ENCODE data around the gene MCF2L.
A peak's percentile ranks its signal among the peaks of the same experiment; 100 is the strongest.

The MCF2L gene

DNA sequence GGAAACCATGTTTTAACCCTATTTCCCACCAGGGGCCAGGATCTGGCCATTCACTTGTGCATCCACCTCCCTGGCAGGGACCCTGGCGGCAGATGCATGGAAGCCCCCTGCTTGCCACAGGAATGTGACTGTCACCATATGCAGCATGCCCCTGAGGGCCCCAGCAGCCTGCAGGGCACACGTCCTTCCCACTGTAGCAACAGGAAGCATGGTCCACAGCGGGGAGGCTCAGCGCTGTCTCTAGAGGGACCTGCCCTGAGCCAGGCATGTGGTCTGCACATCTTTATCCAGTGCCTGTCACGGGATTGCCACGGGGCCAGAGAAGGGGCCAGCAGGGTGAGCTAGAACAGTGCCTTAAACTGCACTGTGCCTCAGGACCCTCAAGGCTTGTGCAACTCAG is 34.9 kb upstream of the MCF2L start:
- Histone ChIP-seq H3K23ac (ENCODE audit: low read depth, low read length, poor library complexity) (peak overlapping the region; percentile 34), H3K9me3 (replicated peaks in 1 of 2; ENCODE audit: control insufficient read depth in 2 of 2, insufficient read depth in 1 of 2, low read depth in 1 of 2, low read length in 2 of 2) (peaks cover 2 to 4% of the 10 kb centered on the region in 2 donors), H3K27me3 (ENCODE audit: control insufficient read depth in 3 of 3, insufficient read depth in 3 of 3, low read depth in 1 of 3, low read length in 3 of 3) (no peaks in the 10 kb centered on the region), H3K27ac (replicated peaks; ENCODE audit: low read length) (no peak overlapping the region), H2BK12ac (ENCODE audit: low read length) (no peak overlapping the region), H2BK5ac (ENCODE audit: low read length) (no peak overlapping the region), H2BK15ac (ENCODE audit: low read length) (no peak overlapping the region), H3K14ac (ENCODE audit: low read length) (no peak overlapping the region), H3K4me3 (ENCODE audit: low read length in 2 of 2) (no peak overlapping the region), H2AFZ (ENCODE audit: low read length) (no peak overlapping the region), H3K36me3 (replicated peaks in 1 of 2; ENCODE audit: control insufficient read depth in 2 of 2, insufficient read depth in 2 of 2, low read length in 2 of 2) (no peaks in the 10 kb centered on the region), H4K8ac (ENCODE audit: low read depth, low read length) (no peak overlapping the region), H3K79me1 (ENCODE audit: low read depth, low read length) (peaks cover 3% of the 10 kb centered on the region), H3K18ac (ENCODE audit: low read length) (peak overlapping the region; percentile 13), H3K4me2 (ENCODE audit: insufficient read depth, low read length, poor library complexity, severe bottlenecking) (no peak overlapping the region), H3K4ac (ENCODE audit: low read length) (no peak overlapping the region), H3K4me1 (ENCODE audit: control insufficient read depth in 2 of 2, insufficient read depth in 1 of 2, low read depth in 1 of 2, low read length in 2 of 2) (peaks cover 6% of the 10 kb centered on the region in 2 donors), H3K9ac (ENCODE audit: low read depth, low read length, poor library complexity) (peak overlapping the region; percentile 50), H2BK120ac (ENCODE audit: low read depth, low read length) (no peak overlapping the region), H4K91ac (ENCODE audit: low read depth, low read length, poor library complexity) (no peak overlapping the region), H2AK5ac (ENCODE audit: low read depth, low read length) (no peak overlapping the region)
- WGBS, 2 donors (ENCODE audit: extremely low coverage in 2 of 2, insufficient read length in 2 of 2, insufficient replicate concordance in 1 of 2), result no CpG with 5 or more reads among the region's 6 CpGs
- DNase-seq (ENCODE audit: low spot score), result no peak

GRCh38 chr13:112938680-112939079 is 30.3 kb upstream of the MCF2L start:
- Histone ChIP-seq H3K27ac (replicated peaks; ENCODE audit: low read length) (no peak overlapping the region), H3K23ac (ENCODE audit: low read depth, low read length, poor library complexity) (no peak overlapping the region), H2AFZ (ENCODE audit: low read length) (no peak overlapping the region), H3K14ac (ENCODE audit: low read length) (no peak overlapping the region), H3K27me3 (ENCODE audit: control insufficient read depth in 3 of 3, insufficient read depth in 3 of 3, low read depth in 1 of 3, low read length in 3 of 3) (no peaks in the 10 kb centered on the region), H3K18ac (ENCODE audit: low read length) (peak overlapping the region; percentile 23), H2BK12ac (ENCODE audit: low read length) (no peak overlapping the region), H2AK5ac (ENCODE audit: low read depth, low read length) (no peak overlapping the region), H3K9ac (ENCODE audit: low read depth, low read length, poor library complexity) (peak overlapping the region; percentile 45), H3K4me1 (ENCODE audit: control insufficient read depth in 2 of 2, insufficient read depth in 1 of 2, low read depth in 1 of 2, low read length in 2 of 2) (peaks cover 3 to 6% of the 10 kb centered on the region in 2 donors), H3K4me3 (ENCODE audit: low read length in 2 of 2) (no peak overlapping the region), H3K9me3 (replicated peaks in 1 of 2; ENCODE audit: control insufficient read depth in 2 of 2, insufficient read depth in 1 of 2, low read depth in 1 of 2, low read length in 2 of 2) (no peaks in the 10 kb centered on the region), H2BK120ac (ENCODE audit: low read depth, low read length) (no peak overlapping the region), H4K91ac (ENCODE audit: low read depth, low read length, poor library complexity) (no peak overlapping the region), H3K79me1 (ENCODE audit: low read depth, low read length) (peaks cover 7% of the 10 kb centered on the region), H2BK5ac (ENCODE audit: low read length) (no peak overlapping the region), H3K4ac (ENCODE audit: low read length) (no peak overlapping the region), H3K4me2 (ENCODE audit: insufficient read depth, low read length, poor library complexity, severe bottlenecking) (no peak overlapping the region), H4K8ac (ENCODE audit: low read depth, low read length) (no peak overlapping the region), H2BK15ac (ENCODE audit: low read length) (no peak overlapping the region), H3K36me3 (replicated peaks in 1 of 2; ENCODE audit: control insufficient read depth in 2 of 2, insufficient read depth in 2 of 2, low read length in 2 of 2) (no peaks in the 10 kb centered on the region)
- DNase-seq (ENCODE audit: low spot score), result no peak
- no CpG with 5 or more reads among the region's 7 CpGs for WGBS, 2 donors (ENCODE audit: extremely low coverage in 2 of 2, insufficient read length in 2 of 2, insufficient replicate concordance in 1 of 2)

- H3K9ac ChIP-seq (ENCODE audit: low read depth, low read length, poor library complexity), result no peak overlapping the region
- H3K4ac ChIP-seq (ENCODE audit: low read length), result no peak overlapping the region
- no peak overlapping the region for H4K91ac ChIP-seq (ENCODE audit: low read depth, low read length, poor library complexity)
- no CpG with 5 or more reads among the region's 14 CpGs for WGBS, 2 donors (ENCODE audit: extremely low coverage in 2 of 2, insufficient read length in 2 of 2, insufficient replicate concordance in 1 of 2)
- H2BK5ac ChIP-seq (ENCODE audit: low read length), result no peak overlapping the region
- H3K36me3 ChIP-seq (replicated peaks in 1 of 2; ENCODE audit: control insufficient read depth in 2 of 2, insufficient read depth in 2 of 2, low read length in 2 of 2), result no peaks in the 10 kb centered on the region
- no peak for DNase-seq (ENCODE audit: low spot score)
- no peak overlapping the region for H3K27ac ChIP-seq (replicated peaks; ENCODE audit: low read length)
- no peak overlapping the region for H3K14ac ChIP-seq (ENCODE audit: low read length)
- H2AFZ ChIP-seq (ENCODE audit: low read length), result no peak overlapping the region
- H2BK120ac ChIP-seq (ENCODE audit: low read depth, low read length), result no peak overlapping the region
- no peak overlapping the region for H3K23ac ChIP-seq (ENCODE audit: low read depth, low read length, poor library complexity)
- peaks cover 9% of the 10 kb centered on the region for H3K79me1 ChIP-seq (ENCODE audit: low read depth, low read length)
- no peak overlapping the region for H3K4me3 ChIP-seq (ENCODE audit: low read length in 2 of 2)
- H2AK5ac ChIP-seq (ENCODE audit: low read depth, low read length), result no peak overlapping the region
- peak overlapping the region; percentile 2 for H2BK12ac ChIP-seq (ENCODE audit: low read length)
- H3K9me3 ChIP-seq (replicated peaks in 1 of 2; ENCODE audit: control insufficient read depth in 2 of 2, insufficient read depth in 1 of 2, low read depth in 1 of 2, low read length in 2 of 2), result no peaks in the 10 kb centered on the region
- H3K4me1 ChIP-seq (ENCODE audit: control insufficient read depth in 2 of 2, insufficient read depth in 1 of 2, low read depth in 1 of 2, low read length in 2 of 2), result peaks cover 5 to 9% of the 10 kb centered on the region in 2 donors
- H3K18ac ChIP-seq (ENCODE audit: low read length), result no peak overlapping the region
- no peaks in the 10 kb centered on the region for H3K27me3 ChIP-seq (ENCODE audit: control insufficient read depth in 3 of 3, insufficient read depth in 3 of 3, low read depth in 1 of 3, low read length in 3 of 3)
- H3K4me2 ChIP-seq (ENCODE audit: insufficient read depth, low read length, poor library complexity, severe bottlenecking), result no peak overlapping the region
- H2BK15ac ChIP-seq (ENCODE audit: low read length), result no peak overlapping the region
- H4K8ac ChIP-seq (ENCODE audit: low read depth, low read length), result no peak overlapping the region
Measured at GRCh38 chr13:112940236-112940635, 28.8 kb upstream of the MCF2L start.

DNA sequence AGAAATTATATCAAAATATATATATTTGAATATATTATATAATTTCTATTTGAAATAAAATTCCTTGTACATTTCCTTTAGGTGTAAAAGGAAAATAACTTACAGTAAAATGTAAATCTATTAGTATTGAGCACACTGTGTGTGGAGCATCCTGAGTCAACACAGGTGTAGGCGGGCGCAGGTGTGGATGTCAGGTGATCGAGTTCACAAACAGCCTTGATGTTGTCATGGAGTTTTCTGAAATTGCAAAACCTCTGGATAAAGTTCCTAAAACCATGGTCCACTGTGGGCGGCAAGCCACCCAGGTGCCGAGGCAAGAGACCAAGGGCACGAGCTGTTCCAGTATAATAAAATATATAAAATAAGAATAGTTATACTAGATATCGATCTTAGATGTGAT is 27.7 kb upstream of the MCF2L start:
- H3K4me2 ChIP-seq (ENCODE audit: insufficient read depth, low read length, poor library complexity, severe bottlenecking), result no peak overlapping the region
- peaks cover 5 to 9% of the 10 kb centered on the region in 2 donors for H3K4me1 ChIP-seq (ENCODE audit: control insufficient read depth in 2 of 2, insufficient read depth in 1 of 2, low read depth in 1 of 2, low read length in 2 of 2)
- no peaks in the 10 kb centered on the region for H3K9me3 ChIP-seq (replicated peaks in 1 of 2; ENCODE audit: control insufficient read depth in 2 of 2, insufficient read depth in 1 of 2, low read depth in 1 of 2, low read length in 2 of 2)
- H3K18ac ChIP-seq (ENCODE audit: low read length), result no peak overlapping the region
- H2BK120ac ChIP-seq (ENCODE audit: low read depth, low read length), result no peak overlapping the region
- H3K27me3 ChIP-seq (ENCODE audit: control insufficient read depth in 3 of 3, insufficient read depth in 3 of 3, low read depth in 1 of 3, low read length in 3 of 3), result no peaks in the 10 kb centered on the region
- WGBS, 2 donors (ENCODE audit: extremely low coverage in 2 of 2, insufficient read length in 2 of 2, insufficient replicate concordance in 1 of 2), result no CpG with 5 or more reads among the region's 7 CpGs
- H2BK12ac ChIP-seq (ENCODE audit: low read length), result no peak overlapping the region
- H4K8ac ChIP-seq (ENCODE audit: low read depth, low read length), result no peak overlapping the region
- H3K4me3 ChIP-seq (ENCODE audit: low read length in 2 of 2), result no peak overlapping the region
- H3K79me1 ChIP-seq (ENCODE audit: low read depth, low read length), result peaks cover 9% of the 10 kb centered on the region
- H3K23ac ChIP-seq (ENCODE audit: low read depth, low read length, poor library complexity), result no peak overlapping the region
- no peaks in the 10 kb centered on the region for H3K36me3 ChIP-seq (replicated peaks in 1 of 2; ENCODE audit: control insufficient read depth in 2 of 2, insufficient read depth in 2 of 2, low read length in 2 of 2)
- no peak overlapping the region for H2AFZ ChIP-seq (ENCODE audit: low read length)
- no peak overlapping the region for H2BK5ac ChIP-seq (ENCODE audit: low read length)
- no peak overlapping the region for H2AK5ac ChIP-seq (ENCODE audit: low read depth, low read length)
- no peak for DNase-seq (ENCODE audit: low spot score)
- H3K9ac ChIP-seq (ENCODE audit: low read depth, low read length, poor library complexity), result no peak overlapping the region
- H4K91ac ChIP-seq (ENCODE audit: low read depth, low read length, poor library complexity), result no peak overlapping the region
- no peak overlapping the region for H3K14ac ChIP-seq (ENCODE audit: low read length)
- no peak overlapping the region for H3K27ac ChIP-seq (replicated peaks; ENCODE audit: low read length)
- no peak overlapping the region for H3K4ac ChIP-seq (ENCODE audit: low read length)
- H2BK15ac ChIP-seq (ENCODE audit: low read length), result no peak overlapping the region

Measured in neuronal stem cell (in vitro differentiated cells).